GM12891 (cell line): ENCODE results near the gene TSHZ3.

ENCODE experiments used
- POLR2A ChIP-seq: IDR thresholded peaks from 2 replicates; pipeline ENCODE4 v1.6.1; 2011; ENCODE audit warnings: low read depth, low read length, control low read depth
- POLR2AphosphoS5 ChIP-seq: IDR thresholded peaks from 2 replicates; pipeline ENCODE4 v1.6.1; 2011; ENCODE audit warnings: low read depth, low read length, control low read depth

DNA sequence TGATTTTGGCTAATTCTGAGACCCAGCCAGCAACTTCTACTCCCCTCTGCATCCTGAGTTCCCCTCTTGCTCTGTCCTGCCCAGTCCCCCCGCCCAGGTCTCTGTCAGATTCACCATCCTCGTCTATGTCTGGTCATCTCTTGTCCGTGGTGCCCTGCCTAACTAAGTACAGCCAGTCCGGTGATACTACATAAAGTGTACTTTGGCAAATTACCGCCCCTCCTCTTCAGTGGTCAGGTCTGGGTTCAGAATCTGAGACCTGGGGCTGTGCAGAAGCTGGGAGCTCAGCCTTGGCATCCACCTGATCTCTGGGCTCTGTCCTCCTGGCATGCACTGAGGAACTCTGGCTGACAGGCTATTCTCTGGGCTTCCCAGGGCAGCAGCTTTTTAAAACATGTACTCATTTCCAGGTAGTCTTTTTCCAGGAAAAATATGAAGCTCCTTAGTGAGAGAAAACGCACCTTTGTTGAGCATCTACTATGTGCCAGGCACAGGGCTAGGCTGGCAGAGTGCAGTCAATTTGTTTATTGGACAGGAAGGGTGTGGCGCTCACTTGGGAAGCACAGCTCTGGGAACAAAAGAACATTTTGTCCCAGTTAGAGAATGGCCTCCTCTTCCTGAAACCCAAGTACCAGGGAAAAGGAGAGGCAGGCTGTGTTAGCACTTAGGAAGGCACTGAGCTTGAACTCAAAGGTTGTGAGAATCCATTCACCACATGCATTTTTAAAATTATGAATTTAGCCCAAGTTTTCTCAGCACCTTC is 88.9 kb downstream of the TSHZ3 start:
- TF ChIP-seq POLR2A (no peak), POLR2AphosphoS5 (no peak)
